GM12874 (cell line): Measurements from ENCODE around the gene STATH.

ENCODE experiments used
- TF ChIP-seq, protein P1 (sequence below): IDR thresholded peaks from 2 replicates; pipeline ENCODE4 v1.5.1; 2011; ENCODE audit warnings: low read depth, mild to moderate bottlenecking, control low read depth, low read length, moderate library complexity; ENCODE audit not compliant: insufficient read depth

STATH gene

DNA sequence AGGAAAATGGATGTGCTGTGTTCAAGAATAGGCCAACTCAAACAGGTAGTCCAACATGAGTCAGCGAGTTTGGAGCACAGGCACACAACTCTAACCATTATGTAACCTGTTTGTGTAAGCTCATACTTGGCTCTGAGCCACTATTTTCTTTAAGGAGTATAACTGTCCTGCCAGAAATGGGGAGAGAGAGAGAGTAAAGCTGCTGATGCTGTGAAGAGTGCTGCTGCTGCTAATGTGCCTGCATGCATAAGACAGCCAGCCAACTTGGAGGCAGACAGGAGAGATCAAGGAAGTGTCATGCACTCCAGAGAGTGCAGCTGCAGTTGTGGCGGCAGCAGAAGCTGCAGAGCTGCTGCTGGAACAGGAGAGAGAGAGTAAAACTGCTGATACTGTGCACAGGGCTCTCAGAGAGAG is 11.7 kb upstream of the STATH start:
- TF ChIP-seq, protein P1, sequence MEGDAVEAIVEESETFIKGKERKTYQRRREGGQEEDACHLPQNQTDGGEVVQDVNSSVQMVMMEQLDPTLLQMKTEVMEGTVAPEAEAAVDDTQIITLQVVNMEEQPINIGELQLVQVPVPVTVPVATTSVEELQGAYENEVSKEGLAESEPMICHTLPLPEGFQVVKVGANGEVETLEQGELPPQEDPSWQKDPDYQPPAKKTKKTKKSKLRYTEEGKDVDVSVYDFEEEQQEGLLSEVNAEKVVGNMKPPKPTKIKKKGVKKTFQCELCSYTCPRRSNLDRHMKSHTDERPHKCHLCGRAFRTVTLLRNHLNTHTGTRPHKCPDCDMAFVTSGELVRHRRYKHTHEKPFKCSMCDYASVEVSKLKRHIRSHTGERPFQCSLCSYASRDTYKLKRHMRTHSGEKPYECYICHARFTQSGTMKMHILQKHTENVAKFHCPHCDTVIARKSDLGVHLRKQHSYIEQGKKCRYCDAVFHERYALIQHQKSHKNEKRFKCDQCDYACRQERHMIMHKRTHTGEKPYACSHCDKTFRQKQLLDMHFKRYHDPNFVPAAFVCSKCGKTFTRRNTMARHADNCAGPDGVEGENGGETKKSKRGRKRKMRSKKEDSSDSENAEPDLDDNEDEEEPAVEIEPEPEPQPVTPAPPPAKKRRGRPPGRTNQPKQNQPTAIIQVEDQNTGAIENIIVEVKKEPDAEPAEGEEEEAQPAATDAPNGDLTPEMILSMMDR = no peak

DNA sequence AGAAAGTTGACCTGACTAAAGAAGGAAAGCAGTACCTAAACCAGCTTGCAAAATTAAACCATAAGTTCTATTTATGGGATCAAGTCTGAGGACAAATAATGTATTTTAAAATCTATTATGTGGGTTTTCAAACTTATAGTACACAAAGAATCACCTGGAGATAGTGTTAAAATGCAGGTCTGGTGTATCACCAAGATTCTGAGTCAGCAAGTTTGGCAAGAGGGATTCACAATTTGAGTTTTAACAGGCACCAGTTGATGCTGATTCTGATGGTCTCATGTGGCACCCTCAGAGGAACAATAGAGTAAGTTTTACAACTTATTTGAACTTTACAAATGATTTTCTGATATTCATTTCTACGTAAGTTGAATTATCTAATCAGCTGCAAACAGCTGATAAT is 9.1 kb upstream of the STATH start:
- TF ChIP-seq, protein P1 = no peak

DNA sequence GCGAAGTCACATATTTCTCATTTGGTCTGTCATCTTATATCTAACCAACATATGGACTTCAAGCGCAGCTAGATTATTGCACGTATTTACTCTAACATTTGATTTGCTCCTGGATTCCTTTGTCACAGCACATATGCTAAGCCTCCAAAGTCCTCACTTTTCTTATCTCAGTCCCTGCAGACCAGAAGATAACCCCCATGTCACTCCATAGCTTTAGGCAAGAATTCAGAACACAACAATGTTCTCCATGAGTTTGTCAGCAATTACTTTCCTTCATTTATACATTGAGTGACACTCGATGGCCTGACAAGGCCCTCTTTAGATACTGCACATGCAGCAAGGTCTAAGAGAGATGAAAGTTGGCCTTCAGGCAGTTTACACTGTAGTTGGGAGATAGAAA is 4.8 kb upstream of the STATH start:
- TF ChIP-seq, protein P1 = no peak

- TF ChIP-seq, protein P1 = no peak
Measured at GRCh38 chr4:69994782-69995181, 984 bp upstream of the STATH start.

- TF ChIP-seq, protein P1 = no peak
Measured at GRCh38 chr4:69999420-69999819, 3.7 kb downstream of the STATH start.

DNA sequence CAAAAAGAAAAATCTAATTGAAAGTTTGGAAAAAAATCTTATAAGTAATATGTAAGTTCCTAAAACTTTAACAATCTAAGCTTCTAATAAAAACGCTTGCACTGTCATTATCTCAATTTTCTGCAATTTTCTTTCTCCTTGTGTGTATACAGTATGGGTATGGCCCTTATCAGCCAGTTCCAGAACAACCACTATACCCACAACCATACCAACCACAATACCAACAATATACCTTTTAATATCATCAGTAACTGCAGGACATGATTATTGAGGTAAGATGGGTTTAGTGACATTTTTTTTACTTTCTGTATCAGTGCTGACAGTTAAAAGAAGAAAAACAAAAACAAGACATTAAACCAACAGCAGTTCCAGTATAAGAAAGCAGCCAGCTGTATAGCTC is 4.9 kb downstream of the STATH start:
- TF ChIP-seq, protein P1 = no peak

DNA sequence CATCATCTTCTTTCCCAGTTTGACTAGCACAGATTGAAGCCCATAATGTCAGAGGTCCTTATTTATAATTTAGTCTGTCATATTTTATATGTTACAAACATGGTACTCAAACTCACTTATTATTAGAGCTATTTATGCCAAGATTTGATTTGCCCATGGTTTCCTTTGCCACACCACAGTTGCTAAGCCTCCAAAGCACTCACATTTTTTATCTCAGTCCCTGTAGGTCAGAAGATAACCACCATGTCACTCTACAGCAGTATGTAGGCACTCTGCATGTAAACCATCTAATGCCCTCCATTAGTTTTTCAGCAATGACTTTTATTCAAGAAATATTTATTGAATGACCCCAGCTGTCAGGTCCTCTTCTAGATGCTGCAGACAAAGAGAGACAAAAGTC is 6.7 kb downstream of the STATH start:
- TF ChIP-seq, protein P1 = no peak

DNA sequence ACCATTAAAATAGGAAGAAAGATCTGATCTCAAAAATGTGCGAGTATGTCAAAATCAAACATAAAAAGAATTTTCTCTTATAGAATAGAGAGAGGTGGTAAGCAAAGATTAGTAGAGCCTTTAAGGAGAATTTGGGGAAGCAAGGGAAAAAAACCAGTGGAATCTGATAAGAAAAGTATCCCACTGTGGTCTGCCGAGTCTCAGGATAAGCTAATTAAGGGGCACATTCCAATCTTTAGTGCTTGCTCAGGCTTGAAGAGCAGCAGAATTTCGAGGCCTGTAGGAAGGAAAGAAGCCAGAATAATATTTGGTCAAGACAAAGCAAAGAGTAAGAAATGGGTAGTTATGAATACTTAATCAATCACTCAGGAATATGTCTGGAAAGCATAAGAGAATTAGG is 13.0 kb downstream of the STATH start:
- TF ChIP-seq, protein P1 = no peak
